ENCODE data around the gene TET3. TPM values are rescaled to one million over a fixed set of nuclear protein-coding genes. Genes with fewer than 3 reads are reported as not detected.

Gene TET3
- total RNA-seq, 4 donors from 2014 or later, result 8.6 to 17.8 (median 11.4) TPM

DNA sequence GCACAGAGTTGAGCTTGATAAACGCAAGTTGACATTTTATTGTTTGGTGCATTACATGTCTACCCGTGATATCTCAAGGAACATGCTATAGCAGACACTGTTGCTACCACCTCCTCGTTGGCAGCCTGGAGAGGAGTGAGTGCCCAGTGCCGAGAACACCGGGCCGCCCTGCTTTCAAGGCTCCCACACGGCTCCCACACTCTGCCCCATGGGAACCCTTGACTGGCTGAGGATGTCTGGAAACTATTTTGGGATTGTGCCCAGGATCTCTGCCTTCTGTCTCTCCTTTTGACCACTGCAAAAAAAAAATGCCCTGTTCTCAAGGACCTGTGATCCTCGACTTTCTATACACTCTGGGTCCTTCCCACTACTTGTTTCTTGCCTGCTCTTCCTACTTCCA lies 21.1 kb downstream of the TET3 start:
- ATAC-seq (ENCODE audit: low FRiP score) (no peak), DNase-seq (ENCODE audit: low spot score) (no peak)
- TF ChIP-seq, protein P1, sequence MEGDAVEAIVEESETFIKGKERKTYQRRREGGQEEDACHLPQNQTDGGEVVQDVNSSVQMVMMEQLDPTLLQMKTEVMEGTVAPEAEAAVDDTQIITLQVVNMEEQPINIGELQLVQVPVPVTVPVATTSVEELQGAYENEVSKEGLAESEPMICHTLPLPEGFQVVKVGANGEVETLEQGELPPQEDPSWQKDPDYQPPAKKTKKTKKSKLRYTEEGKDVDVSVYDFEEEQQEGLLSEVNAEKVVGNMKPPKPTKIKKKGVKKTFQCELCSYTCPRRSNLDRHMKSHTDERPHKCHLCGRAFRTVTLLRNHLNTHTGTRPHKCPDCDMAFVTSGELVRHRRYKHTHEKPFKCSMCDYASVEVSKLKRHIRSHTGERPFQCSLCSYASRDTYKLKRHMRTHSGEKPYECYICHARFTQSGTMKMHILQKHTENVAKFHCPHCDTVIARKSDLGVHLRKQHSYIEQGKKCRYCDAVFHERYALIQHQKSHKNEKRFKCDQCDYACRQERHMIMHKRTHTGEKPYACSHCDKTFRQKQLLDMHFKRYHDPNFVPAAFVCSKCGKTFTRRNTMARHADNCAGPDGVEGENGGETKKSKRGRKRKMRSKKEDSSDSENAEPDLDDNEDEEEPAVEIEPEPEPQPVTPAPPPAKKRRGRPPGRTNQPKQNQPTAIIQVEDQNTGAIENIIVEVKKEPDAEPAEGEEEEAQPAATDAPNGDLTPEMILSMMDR (IDR thresholded peaks at IDR 0.05), result no peak

DNA sequence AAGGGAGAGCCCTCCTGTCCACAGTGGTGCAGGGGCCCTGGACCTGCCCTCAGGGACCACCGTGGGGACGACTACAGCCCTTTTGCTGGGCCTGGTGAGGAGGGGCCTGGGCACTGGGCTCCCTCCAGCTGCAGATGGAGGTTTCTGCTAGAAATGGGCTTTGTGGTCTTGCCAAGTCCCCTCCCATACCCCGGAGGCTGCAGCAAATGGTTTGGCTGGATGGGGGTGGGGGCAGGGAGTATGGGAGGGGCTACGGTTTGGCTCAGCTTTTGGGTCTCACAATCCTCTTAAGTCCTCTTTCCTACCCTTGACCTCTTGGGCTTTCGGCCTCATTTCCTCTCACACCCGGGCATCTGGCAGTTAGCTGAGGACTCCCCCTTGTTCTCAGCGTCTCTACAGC lies 21.7 kb downstream of the TET3 start:
- DNase-seq (ENCODE audit: low spot score) (no peak), ATAC-seq (ENCODE audit: low FRiP score) (no peak)
- TF ChIP-seq, protein P1 (IDR thresholded peaks at IDR 0.05), result no peak

DNA sequence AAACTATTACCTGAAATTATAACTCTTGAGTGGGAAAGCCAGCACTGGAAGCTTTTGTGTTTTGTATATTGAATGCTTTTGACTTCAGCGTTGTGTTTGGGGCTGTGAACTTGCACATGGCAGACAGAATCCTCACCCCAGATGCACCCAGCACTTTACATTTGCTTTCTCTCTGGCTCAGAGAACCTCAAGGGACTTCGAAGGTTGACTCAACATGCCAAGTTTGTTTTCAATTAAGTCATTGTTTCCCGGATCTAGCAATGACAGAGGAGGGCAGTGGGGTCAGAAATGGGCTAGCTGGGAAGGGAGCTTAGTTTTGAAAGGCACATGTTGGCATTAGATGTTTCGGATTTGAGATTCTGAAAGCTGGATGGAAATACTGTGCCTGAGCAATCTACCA lies 22.4 kb downstream of the TET3 start:
- TF ChIP-seq, protein P1 (IDR thresholded peaks at IDR 0.05), result no peak
- no peak for DNase-seq (ENCODE audit: low spot score)
- ATAC-seq (ENCODE audit: low FRiP score), result no peak

DNA sequence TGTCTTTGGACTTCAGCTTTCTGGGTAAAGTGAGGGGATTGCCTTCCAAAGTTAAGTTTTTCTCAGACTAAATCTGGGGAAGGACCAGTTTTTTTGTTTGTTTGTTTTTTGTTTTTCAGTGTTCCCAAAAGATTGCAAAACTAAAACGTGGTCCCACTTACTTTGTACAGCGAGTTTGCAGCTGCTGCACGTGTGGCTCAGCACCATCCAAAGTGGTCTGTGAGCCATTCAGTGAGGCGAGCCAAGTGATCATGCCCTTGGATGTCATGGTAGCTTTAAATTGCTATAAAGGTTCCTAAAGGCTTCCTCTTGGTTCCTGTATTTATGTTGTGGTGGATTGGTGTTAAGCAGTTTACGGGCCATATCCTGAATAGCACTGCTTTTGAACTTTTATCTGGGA lies 23.0 kb downstream of the TET3 start:
- ATAC-seq (ENCODE audit: low FRiP score) (no peak), DNase-seq (ENCODE audit: low spot score) (no peak)
- TF ChIP-seq, protein P1 (IDR thresholded peaks at IDR 0.05), result no peak

DNA sequence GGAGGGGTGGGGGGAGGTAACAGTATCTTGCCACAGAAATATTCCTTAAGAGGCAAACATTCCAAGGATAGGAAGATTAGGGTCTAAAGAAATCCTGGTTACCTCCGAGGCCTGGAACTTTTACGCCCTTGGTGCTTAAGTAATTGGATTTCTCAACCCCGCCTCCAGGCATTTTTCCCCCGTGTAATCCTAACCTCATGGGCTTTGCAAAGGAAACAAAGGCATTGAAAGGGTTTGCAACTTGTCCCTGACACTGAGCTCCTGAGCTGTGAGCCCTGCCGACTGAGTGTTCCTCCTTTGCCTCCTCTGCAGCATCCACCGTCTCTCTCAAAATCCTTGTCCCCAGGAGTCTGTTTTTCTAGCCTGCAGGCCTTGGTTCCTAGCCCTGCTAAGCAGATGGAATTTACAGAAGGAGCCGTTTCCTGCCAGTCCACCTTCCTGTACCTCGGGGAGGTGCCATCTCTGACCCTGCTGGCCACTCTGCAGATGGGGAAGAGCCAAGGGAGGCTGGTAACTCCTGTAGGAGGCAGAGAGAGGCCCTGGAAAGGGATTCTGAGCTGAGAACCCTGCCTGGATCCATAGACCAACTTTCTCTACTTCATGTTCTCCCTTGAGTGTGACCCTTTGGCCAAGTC lies 24.2 kb downstream of the TET3 start:
- no peak for DNase-seq (ENCODE audit: low spot score)
- ATAC-seq (ENCODE audit: low FRiP score), result no peak
- TF ChIP-seq, protein P1 (IDR thresholded peaks at IDR 0.05), result no peak

DNA sequence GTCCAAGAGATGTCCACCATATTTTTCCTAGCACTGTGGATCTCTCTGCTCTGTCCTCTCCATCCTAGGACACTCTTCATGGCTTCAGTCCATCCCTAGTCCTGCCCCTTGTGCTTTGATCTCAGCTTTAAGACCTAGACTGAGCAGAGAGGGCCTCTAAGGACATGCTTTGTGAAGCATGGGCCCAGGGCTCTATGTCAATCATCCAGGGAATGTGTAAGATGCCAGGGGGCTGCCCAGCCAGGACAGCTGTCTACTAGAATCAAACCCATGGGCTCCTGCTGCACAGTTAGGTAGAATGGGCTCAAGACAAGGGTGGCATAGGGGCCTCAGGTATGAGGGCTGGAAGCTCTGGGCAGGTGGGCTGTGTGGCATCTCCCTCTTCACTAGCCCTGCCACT lies 24.9 kb downstream of the TET3 start:
- no peak for ATAC-seq (ENCODE audit: low FRiP score)
- TF ChIP-seq, protein P1 (IDR thresholded peaks at IDR 0.05), result no peak
- no peak for DNase-seq (ENCODE audit: low spot score)

DNA sequence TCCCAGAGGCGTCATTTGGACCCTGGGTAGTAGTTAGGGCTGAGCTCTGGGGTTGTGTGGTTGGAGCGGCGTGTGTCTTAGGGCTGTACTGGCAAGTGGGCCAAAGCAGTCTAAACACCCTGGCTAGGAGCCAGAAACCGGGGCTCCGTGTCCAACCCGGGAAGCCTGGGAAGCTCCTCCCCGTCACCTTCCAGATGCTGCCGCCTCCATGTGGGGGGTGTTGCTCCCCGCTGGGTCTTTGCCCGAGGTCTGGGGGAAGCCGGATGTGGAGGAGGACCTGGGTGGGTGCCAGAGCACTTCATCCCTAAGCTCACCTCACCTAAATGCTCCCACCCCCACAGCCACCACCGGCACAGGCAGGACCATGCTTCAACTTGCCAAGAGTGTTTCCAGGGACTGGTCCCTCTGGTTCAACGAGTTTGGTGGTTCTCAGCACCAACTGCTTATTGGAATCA lies 25.4 kb downstream of the TET3 start:
- ATAC-seq (ENCODE audit: low FRiP score), result peak; percentile 37
- TF ChIP-seq, protein P1 (IDR thresholded peaks at IDR 0.05), result no peak
- DNase-seq (ENCODE audit: low spot score), result no peak
